Medulla oblongata (tissue), 1 donor: ENCODE data around the gene PRG2.

ENCODE experiments used
- DNase-seq: peaks from one replicate; pipeline ENCODE4 v3.0.0-alpha.2; 2015; ENCODE audit errors: extremely low spot score

Gene PRG2, protein sequence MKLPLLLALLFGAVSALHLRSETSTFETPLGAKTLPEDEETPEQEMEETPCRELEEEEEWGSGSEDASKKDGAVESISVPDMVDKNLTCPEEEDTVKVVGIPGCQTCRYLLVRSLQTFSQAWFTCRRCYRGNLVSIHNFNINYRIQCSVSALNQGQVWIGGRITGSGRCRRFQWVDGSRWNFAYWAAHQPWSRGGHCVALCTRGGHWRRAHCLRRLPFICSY

DNA sequence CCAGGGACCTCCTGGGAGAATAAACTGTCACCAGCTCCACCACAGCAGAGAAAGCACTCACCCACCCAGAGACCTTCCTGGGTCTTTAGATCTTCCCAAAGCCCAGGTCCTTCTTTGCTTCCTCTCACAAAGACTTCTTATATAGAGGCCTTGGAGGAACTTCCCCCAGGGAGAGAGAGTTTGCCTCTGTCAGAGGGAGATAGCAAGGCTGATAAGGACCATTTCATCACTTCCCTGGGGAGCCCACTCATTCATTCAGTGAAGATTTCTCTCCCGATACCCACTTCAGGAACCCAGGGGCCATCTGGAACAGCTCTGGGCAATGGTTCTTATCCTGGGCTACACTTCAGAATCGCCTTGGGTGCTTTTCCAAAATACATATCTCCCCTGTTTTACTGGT, at the start of gene PRG2:
PRG2 (minus strand) TSS at position 116 of the 400 bp plus-strand sequence. CDS start 706 bp downstream, outside the sequence.
- DNase-seq, result no peak

DNA sequence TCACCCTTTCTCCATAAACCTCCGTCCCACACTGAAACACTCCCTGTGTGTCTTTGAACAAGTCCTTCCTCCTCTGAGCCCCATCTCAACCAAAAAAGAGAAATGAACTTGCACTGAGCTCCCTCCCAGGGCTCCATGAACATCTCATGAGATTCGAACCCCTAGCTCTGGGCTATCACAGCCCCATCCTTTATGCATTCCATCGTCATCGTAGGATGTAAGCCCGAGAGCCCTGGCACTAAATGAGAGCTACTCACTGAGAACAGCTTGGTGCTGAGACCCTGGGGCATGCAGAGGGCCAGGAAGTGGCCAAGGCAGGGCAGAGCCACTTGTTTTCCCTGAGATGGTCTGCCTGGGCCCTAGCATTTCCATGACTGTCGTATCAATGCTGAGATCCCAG, 49.3 kb upstream of the PRG2 start:
- DNase-seq, result no peak

DNA sequence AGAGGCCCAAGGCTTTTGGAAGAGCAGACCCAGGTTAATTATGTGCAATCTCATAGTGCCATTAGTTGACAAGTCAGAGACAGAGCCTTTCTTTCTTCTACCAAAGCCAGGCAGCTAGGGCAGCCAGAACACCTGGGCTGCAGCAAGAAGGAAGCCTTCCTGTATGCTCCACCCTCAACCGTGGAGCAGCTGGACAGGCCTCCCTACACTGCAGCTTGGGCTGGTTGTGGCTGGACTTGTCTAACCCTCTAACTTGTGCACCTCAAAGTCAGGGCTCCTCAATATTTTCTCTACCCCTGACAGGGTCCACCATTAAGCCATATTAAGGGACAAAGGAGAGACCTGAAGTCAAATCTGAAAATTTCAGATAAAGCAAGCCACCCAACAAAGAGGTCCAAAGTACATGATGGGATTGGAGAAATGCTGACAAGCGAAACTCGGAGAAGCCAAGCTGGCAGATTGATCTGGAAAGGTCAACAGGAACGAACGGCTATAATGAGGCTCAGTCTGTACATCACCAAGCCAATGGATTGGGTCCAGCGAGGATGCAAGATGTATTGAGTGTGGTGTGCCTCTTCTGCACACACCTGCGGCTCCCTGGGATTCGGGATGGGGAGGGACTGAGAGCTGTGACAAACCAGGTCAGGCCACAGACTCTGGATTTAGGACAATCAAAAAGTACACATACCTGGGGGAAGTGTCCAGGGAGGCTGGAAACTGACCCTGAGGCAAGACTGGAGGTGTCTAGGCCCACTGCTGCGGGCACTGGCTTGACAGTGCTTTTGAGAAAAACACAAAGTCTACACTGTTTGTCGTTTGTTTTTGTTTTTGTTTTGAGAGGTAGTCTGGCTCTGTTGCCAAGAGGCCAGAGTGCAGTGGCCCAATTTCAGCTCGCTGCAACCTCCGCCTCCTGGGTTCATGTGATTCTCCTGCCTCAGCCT, 48.2 kb upstream of the PRG2 start:
- DNase-seq, result no peak

DNA sequence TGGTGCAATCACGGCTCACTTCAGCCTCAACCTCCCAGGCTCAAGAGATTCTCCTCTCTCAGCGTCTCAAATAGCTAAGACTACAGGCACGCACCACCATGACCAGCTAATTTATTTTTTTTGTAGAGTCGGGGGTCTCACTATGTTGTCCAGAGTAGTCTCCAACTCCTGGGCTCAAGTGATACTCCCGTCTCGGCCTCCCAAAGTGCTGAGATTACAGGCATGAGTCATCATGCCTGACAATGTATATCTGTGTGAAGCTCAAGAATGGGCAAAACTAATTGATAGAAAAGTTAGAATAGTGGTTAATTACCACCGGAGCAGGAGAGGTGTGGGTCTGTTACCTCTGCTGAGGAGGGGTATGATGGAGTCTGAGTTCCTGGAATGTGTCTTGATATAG, 45.6 kb upstream of the PRG2 start:
- DNase-seq, result no peak

DNA sequence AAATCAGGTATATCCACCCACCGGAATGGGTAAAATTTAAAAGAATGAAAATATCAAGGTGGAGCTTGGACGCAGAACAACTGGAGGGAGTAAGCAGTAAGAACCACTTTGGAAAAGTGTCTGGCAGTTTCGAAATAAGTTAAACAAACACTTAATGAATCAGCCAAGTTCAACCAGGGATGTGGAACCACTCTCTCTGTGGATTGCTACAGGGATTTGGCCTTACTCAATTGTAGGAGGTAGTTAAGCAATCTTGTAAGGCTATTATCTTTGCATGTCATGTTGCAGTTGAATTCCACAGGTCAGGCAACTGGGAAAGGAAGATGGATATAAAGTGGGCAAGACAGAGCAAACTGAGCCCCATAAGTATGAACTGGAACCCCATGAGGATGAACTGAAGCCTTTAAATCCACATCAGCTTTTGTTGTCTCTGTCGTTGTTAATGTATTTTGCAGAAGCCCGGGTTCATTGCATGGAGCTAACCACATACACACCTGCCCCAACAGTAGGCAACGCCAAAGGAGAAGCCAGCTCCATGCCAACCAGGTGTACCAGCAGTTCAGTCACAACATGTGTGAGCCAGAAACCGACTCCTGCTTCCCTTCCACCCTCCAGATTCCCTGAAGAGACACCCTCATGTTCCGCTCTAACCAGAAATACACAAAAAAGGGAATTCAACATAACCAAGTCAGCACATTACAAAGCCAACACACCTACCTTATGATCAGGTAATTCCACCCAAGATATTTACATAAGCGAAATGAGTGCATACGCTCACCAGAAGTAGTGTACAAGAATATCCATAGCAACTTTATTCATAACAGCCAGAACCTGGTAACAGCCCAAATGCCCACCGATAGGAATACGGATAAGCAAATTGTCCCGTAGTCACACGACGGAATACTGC, 44.4 kb upstream of the PRG2 start:
- no peak for DNase-seq

DNA sequence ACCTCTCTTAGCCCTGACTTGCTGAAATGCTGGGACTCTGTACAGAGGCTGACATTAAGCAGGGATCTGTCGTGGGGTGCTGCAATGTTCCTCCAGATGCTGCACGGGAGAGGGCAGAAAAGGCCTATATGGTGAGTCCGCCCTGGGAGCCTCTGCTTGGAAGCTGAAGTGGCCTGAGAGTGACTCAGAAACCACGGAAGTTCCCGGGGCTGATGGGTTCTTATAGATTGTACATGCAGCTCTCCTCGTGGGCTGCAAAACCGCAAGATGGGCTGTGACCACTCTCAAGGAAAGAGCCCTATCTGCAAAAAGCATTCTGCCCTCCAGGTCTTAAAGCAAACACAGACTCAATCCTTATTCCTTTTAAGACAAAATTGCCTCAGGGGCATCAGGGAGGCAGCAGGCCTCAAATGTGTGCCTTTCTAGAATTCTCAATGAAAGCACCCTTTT, 42.3 kb upstream of the PRG2 start:
- DNase-seq, result no peak

DNA sequence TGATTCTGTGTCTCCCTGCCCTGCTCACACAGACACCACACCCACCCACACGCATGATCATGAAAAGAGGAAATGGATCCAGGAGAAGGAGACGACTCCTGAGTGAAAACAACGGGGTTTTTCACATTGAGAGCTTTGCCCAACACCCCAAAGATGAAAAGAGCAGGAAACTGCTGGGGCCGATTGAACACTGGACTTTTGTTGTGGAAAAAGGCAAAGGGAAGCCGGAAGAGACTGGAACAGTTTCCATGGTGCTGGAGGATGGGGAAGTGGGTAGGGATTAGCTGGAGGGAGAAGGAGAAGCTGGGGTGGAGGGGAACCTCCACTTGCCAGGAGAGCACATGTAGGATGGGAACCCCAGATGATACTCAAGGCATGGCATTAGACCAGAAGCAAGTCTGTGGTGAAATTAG, 41.7 kb upstream of the PRG2 start:
- peak; percentile 69 for DNase-seq

DNA sequence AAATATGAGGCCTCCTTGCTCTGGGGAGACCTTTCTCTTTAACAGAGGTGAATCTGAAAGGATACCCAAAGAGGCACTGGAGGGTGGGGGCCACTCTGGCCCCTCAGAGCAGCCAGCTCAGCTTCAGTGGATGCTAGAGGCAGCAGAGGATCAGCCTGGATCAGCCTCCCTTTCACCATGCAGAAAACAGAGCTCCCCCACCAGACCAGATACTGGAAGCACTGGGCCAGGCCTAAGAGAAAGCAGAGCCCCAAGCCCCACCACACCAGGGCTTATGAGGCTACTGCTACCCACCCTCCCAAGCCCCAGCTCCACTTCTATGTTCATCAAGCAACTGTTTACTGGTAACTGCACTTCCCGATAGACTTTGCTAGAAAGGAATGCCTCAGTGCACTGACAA, 40.5 kb upstream of the PRG2 start:
- DNase-seq, result no peak

DNA sequence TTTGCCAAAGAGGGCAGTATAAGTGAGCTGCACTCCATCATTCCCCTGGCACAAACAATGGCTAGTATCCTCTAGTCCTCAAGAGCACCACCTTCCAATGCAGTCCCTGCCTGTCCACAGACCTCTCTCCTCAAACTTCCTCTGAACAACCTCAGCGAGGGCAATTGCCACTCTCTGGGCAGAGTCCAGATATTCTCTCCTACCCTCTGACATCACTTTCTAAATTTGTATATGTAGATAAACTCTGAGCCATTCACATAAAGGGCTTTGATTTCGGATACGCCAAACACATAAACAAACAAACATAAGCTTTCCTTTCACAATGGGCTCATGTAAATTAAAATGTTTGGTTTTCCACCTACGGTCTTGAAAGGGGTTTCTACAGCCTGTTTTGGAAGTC, 39.5 kb upstream of the PRG2 start:
- DNase-seq, result no peak

DNA sequence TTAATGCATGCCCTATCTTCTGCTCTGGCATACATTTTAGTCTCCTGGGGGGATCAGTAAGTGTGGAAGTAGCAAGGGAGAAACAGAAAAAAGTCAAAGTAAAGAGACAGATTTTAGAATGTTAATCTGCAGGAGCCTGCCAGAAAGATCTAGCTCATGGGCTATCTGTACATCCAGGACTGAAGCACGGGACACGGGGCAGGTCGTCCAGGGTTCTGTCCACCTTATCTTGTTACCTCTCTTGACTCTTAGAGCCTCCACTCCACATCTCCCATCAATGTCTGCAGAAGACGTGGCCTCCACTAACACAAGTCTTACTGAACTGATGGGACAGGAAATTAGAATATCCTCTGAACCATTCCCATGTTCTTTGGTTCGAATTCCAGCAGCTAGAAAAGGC, 38.2 kb upstream of the PRG2 start:
- DNase-seq, result no peak

DNA sequence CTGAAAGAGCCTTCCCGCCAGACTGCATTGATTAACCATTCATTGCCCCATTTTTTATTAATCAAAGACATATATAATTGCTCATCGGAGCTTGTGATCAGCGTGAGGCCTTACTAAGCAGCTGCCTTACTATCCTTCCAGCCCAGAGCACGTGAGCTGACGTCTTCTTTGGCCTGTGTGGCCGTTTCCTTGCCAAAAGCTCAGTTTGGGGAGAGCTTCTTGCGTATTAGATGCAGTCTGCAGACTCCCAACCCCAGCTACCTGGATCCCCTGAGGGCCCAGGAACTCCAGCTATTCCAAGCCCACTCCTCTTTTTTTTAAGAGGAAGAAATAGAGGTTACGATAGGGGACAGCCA, 37.3 kb upstream of the PRG2 start:
- DNase-seq, result peak; percentile 77

DNA sequence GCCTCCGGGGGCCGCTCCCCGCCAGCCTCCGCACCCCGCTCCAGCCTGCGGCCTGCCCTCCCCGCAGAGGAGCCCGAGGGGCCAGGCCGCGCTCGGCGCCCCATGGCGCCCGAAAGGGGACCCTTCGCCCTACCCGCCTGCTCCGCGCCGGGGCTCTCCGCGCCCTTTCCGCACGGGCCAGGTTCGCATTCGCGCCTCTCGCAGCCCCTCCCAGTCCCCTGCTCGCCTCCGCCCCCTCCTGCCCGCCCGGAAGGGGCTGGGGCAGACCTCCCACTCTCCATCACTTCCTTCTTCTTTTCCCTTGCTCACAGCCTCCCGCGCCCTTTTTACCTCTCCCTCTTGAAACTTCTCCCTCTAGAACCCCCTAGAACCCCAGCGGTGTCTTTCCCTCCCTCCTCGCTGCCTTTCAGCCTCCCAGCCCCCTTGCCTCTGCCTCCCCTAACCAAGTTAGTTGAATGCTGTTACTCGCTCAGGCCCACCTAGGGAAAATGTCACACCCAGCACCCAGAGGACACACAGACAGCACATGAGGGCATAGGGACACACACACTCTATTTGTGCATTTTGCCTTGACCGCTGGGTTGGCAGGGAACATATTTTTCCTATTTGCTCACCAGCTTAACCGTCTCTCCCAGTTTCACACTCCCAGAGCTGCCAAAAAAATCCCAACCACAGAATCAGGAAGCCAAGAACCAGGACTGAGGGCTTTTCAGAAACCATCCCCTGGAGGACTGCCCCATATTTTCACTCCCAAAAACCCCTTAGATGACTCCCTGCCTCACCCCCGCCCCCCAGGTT, 36.7 kb upstream of the PRG2 start, which contains the start of gene SLC43A3:
SLC43A3 (minus strand) TSS at position 193 of the 798 bp plus-strand sequence. CDS start 949 bp downstream, outside the sequence.
- peak; percentile 65 for DNase-seq

DNA sequence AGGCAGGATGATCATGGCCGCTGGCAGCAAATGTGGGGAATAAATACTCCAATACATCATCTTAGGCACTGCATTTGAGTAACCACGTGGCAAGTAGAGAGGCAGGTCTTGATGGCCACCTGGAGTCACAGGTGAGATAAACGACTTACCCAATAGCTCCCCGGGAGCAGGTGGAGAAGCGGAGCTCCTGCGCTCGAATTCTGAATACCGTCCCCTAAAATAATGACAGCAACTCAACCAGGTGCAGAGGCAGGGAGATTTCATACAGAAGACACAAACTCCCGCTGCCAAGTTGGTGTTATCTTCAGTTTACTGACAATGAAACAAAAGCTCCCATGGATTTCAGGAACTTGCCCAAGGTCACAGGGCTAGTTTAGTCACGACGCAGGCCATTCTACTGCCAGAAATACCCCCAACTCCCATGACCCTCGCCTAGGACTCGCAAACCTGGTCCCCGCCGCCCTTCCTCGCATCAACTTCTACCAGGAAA, 36.0 kb upstream of the PRG2 start:
- no peak for DNase-seq

DNA sequence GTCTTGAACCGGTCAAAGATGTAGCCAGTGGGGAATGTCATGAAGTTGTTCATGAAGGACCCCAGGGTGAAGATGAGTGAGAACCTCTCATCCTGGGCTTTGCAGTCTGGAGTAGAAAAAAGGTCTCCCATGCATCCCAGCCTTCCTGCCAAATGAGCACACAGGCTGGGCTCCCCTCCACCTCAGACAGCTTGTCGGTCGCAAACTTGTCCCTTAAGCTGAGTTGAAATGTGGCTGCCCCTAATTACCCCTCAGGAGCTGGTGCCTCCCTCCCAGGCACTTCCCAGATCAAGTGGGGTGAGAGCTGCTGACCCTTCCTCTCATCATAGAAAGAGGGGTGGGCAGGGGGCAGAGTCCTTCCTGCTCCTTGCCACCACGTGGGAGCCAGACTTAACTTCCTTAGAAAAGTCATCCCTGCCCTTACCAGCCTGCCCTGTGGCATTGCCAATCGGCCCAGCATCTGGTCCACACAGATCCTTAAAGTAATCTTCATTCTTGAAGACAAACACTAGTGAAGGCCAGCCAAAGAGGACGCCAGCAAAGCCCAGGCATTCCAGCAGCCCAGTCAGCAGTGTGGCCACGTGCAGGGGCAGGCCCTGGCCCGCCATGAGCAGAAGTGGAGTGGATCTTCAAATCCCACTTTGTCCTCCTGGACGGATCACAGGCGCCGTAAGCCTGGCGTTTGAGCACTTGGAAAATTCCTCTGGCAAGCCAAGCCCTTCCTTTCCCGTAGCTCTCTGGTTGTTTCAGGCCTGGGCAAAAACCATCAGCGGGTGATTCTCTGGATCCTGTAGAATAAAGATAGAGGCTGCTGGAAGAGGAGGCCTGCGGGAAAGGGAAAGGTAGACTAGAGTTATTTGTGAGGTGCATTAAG, 35.4 kb upstream of the PRG2 start:
- peak; percentile 32 for DNase-seq

DNA sequence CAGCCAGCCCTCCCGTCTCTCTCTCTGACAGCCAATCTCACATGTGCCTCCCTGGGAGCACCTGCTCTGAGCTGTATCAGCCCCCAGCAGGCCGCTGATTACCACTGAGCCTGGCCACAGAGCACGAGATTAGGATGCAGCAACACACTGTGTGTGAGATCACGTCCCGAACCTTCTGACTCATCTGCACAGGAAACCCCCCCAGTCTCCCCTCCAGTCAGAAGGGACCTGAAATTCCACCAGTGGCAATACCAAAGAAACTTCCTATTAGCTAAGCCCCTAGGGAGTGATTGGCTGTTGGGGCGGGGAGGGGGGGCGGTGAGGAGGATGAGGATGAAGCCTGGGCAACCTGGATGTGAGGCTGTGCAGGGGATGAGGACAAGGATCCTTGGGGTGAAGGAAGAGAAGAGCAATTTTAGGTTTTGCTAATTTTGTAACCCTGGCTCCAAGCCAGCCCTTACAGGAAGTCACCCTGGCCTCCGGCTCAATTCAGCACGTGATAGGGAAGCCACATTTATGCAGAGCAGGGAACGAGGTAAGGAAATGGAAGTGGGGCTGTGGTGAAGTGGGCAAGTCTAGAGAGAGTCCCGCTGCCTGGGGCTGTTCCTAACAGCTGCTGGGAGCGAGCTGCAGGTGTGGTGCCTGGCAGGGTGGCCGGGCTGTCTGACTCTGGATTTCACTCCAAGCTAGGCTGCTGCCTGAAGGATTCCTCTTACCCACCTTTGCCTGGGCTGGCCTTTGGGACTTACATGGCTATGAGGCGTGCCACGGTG, 34.5 kb upstream of the PRG2 start:
- peak; percentile 36 for DNase-seq

DNA sequence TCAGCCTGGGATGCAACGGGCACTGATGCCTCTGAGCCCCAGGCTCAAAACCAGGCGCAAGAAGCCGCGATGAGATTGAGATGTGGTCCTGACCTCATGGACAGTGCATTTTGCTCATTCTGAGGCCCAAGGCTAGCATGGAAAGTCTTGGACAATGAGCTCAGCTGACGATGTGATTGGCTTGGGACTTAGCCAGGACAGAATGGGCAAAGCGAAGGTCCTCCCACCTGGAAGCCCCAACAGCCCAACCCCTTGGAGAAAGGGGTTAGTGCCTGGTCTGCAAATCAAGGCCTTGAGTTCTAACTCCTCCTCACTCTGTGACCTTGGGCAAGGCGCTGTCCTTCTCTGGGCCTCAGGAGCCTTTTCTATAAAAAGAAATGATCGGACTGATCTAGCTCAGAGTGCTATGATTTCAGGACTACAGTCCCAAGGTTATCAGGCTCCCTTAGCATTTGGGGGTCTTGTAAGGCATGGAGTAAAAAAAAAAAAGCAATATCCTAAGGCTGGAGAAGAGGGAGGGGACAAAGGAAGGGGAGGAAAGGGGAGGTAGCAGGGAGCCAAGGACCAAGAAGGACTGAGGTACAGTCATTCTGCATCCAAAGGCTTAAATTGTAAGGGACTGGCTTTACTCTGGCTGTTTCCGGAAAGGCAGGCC, 33.8 kb upstream of the PRG2 start:
- no peak for DNase-seq

DNA sequence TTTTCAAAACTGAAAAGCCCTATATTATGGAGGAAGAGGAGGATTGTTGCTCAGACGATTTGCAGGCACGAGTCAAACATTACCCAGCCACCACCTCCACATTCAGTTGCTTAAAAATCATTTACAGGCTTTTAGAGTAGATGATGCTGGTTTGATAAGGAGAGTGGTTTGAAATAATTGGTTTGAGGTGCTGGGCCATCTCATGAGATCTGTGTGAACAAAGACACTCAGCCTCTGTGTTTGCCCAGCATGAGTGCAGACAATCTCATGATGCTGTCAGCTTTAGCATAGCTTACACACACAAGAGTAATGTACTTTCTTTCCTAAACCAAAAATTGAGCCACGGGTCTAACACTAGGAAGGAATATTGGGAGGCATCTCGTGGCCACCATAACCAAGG, 32.2 kb upstream of the PRG2 start:
- DNase-seq, result no peak

DNA sequence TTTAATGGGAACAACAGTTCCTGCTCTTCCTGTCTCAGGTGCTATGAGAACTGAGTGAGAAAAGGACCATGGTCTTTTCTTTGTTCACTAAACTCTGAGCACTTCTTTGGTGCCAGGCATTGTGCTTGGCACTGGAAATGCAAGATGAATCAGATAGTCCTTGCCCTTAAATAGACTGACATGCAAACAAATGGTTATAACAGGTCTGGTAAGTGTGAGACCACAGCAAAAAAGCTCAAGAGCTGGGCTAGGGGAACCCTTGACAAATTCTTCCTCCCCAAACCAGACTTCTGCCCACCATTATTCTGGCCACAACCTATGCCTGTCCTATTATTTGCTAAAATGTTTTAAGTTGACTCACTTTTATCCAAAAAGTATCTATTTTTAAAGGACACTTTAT, 31.4 kb upstream of the PRG2 start:
- no peak for DNase-seq

DNA sequence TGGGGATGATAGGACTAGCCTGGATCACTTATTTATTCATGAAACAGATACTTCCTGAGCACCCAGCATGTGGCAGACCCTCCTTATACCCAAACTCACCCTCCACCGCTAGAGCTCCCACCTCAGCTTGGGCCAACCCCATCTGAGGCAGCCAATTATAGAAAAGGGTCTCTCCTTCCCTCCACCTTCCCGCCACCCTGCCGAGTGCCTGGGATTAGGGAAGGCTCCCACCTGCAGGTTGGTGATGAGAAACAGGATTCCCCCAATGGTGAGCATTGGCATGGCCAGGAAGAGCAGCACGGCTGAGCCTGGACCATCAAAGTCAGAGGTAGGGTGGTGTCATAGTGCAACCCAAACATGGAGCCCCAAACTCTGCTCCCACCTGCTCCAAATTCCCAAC, 30.6 kb upstream of the PRG2 start:
- DNase-seq, result no peak
